ENCODE measurements around the gene GARIN5A.

The GARIN5A gene

DNA sequence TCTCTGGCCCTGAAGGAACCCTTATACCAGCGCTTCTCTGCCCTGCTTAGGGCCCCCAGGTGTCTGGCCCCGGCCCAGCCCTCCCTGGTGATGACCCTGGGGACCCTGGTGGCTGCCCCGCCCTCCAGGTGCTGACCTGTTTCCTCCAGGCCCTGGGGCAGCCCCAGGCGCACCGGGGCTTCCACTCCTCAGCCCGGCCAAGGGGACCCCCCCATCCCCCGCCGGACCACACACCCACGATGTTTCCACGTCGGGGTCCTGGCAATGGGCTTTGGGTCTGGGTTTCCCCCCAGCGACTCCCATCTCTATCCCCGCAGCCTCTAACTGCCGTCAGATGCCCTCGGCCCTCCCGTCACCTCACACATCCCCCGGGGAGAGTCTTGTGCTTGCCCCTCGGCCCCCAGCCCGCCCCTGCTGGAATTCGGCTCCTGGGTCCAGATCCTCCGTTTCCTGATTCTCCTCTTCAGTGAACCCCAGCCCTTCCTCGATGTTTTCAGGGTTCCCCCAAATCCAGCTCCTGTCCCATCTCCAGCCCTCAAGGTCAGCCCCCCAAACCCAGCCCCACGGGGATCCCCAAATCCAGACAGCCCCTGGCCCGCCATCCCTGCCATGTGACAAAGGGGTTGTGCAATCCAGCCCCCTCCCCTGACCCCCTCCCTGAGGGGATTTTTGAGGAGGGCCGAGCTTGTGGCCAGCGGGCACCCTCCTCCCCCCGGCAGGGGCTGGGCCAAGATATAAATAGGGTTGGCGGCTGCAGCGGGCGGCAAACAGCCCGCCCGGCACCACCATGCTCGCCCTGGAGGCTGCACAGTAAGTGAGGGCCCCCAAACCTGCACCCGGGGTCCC is 58.2 kb downstream of the GARIN5A start, which contains the start of gene SPIB:
Gene SPIB (plus strand): TSS at position 763 of the 846 bp plus-strand sequence. CDS start 25 bp downstream, at position 788.
- DNase-seq (ENCODE audit: low read depth in 4 of 4, low spot score in 1 of 4), result no peak

- no peak for DNase-seq (ENCODE audit: low read depth in 4 of 4, low spot score in 1 of 4)
These were observed 59.3 kb downstream of the GARIN5A start for GRCh38 chr19:50417111-50418081.
